Mesothelial cell of epicardium (in vitro differentiated cells): ENCODE results near the gene PPP3R1. TPM values are rescaled to one million over a fixed set of nuclear protein-coding genes. Genes with fewer than 3 reads are reported as not detected.

Experiments
- DNase-seq, 2 experiments: peaks; one replicate each; pipeline ENCODE4 v3.0.0; 2021; ENCODE audit warnings: low spot score in 2 of 2; ENCODE audit not compliant: unreplicated experiment in 2 of 2
- H3K27ac Mint-ChIP-seq: 2 replicates; pipeline ENCODE4 v1.8.0; 2021; ENCODE audit warnings: mixed read lengths
- H3K27me3 Mint-ChIP-seq: 2 replicates; pipeline ENCODE4 v1.8.0; 2021; ENCODE audit warnings: low read depth, mixed read lengths
- H3K36me3 Mint-ChIP-seq: 2 replicates; pipeline ENCODE4 v1.8.0; 2021; ENCODE audit warnings: mixed read lengths
- H3K4me1 Mint-ChIP-seq: 2 replicates; pipeline ENCODE4 v1.8.0; 2021; ENCODE audit warnings: mixed read lengths
- H3K4me3 Mint-ChIP-seq: 2 replicates; pipeline ENCODE4 v1.8.0; 2021; ENCODE audit warnings: mild to moderate bottlenecking, moderate library complexity, mixed read lengths
- H3K9me3 Mint-ChIP-seq: 2 replicates; pipeline ENCODE4 v1.8.0; 2021; ENCODE audit warnings: mixed read lengths
- CTCF ChIP-seq: fragments of 200-600 bp; sonication (generic); IDR thresholded peaks from one replicate; pipeline ENCODE4 v1.5.0; 2021; ENCODE audit warnings: antibody characterized with exemption; ENCODE audit not compliant: unreplicated experiment
- total RNA-seq: library from RNA; stranded (reverse); gene quantifications from 3 replicates; pipeline ENCODE4 v1.2.1, GENCODE V29; 2021

The PPP3R1 gene
- total RNA-seq, 1 donor from 2014 or later = 62.8 TPM

GRCh38 chr2:68157402-68158133 lies 94.8 kb downstream of the PPP3R1 start, which contains the start of gene PNO1:
Gene PNO1 (plus strand): TSS chr2:68157888. CDS start chr2:68157935, 47 bp downstream.
- H3K4me3 Mint-ChIP-seq = peak within 1 kb of the TSS; percentile 92
- no peaks in the 10 kb centered on the region for H3K9me3 Mint-ChIP-seq
- no peak for TF ChIP-seq CTCF
- H3K27me3 Mint-ChIP-seq = no peaks in the 10 kb centered on the region
- H3K4me1 Mint-ChIP-seq = peaks cover 25% of the 10 kb centered on the region
- H3K36me3 Mint-ChIP-seq = peaks cover 18% of the 10 kb centered on the region
- peak within 1 kb of the TSS; percentile 100 for H3K27ac Mint-ChIP-seq
- DNase-seq = peak; percentile 94 to 97

- peak; percentile 22 to 59 for DNase-seq
- Mint-ChIP-seq H3K9me3 (no peaks in the 10 kb centered on the region), H3K4me3 (peak overlapping the region; percentile 92), H3K4me1 (peaks cover 25% of the 10 kb centered on the region), H3K27me3 (no peaks in the 10 kb centered on the region), H3K36me3 (peaks cover 16% of the 10 kb centered on the region), H3K27ac (peak overlapping the region; percentile 100)
- TF ChIP-seq CTCF = no peak
Measured at GRCh38 chr2:68157002-68157401, 95.3 kb downstream of the PPP3R1 start.

- Mint-ChIP-seq H3K4me1 (peaks cover 25% of the 10 kb centered on the region), H3K27me3 (no peaks in the 10 kb centered on the region), H3K4me3 (peak overlapping the region; percentile 92), H3K9me3 (no peaks in the 10 kb centered on the region), H3K36me3 (peaks cover 14% of the 10 kb centered on the region), H3K27ac (peak overlapping the region; percentile 100)
- TF ChIP-seq CTCF = no peak
- no peak for DNase-seq
Measured at GRCh38 chr2:68156419-68156818, 95.9 kb downstream of the PPP3R1 start.

- Mint-ChIP-seq H3K9me3 (no peaks in the 10 kb centered on the region), H3K27ac (no peak overlapping the region)
Measured at GRCh38 chr2:68155618-68156017, 96.7 kb downstream of the PPP3R1 start.

GRCh38 chr2:68152681-68153347 lies 99.5 kb downstream of the PPP3R1 start:
- Mint-ChIP-seq H3K27me3 (no peaks in the 10 kb centered on the region), H3K36me3 (no peaks in the 10 kb centered on the region), H3K4me3 (no peak overlapping the region), H3K4me1 (peaks cover 10% of the 10 kb centered on the region), H3K9me3 (no peaks in the 10 kb centered on the region), H3K27ac (no peak overlapping the region)
- no peak for DNase-seq
- TF ChIP-seq CTCF = no peak

More at GRCh38 chr2:68155618-68156017, 96.7 kb downstream of the PPP3R1 start:
- H3K4me3 Mint-ChIP-seq = no peak overlapping the region
- peaks cover 25% of the 10 kb centered on the region for H3K4me1 Mint-ChIP-seq
- H3K36me3 Mint-ChIP-seq = peaks cover 7% of the 10 kb centered on the region
- DNase-seq = no peak
- H3K27me3 Mint-ChIP-seq = no peaks in the 10 kb centered on the region
- TF ChIP-seq CTCF = no peak
